Smooth muscle cell of the brain vasculature (primary cell): ENCODE data around the gene IL24.

Source experiments
- DNase-seq: peaks from one replicate; pipeline ENCODE4 v3.0.0-alpha.2; 2012; ENCODE audit warnings: low read depth, low spot score

The IL24 gene

DNA sequence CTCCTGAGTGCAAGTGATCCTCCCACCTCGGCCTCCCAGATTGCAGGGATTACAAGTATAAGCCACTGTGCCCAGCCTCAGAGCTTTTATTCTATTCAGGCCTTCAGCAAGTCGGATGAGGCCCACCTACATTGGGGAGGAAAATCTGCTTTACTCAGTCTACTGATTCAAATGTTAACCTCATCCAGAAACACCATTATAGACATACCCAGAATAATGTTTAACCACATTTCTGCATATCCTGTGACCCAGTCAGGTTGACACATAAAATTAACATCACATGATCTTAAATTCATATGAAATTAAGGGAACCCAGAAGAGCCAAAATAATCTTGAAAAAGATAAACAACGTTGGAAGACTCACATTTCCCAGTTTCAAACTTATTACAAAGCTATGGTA is 16.9 kb upstream of the IL24 start:
- DNase-seq: no peak

DNA sequence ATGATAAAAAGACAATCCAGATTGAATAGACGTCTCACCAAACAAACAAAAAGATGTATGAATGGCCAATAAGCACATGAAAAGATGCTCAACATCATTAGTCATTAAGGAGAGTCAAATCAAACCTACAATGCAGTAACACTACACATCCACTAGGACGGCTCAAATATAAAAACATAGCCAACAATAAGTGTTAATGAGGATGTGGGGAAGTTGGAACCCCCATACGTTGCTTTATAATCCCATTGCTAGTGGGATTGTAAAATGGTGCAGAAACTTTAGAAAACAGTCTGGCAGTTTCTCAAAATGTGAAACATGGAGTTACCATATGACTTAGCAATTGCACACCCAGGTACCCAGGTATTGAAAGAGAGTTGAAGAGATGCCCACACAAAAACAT is 14.7 kb upstream of the IL24 start:
- no peak for DNase-seq

DNA sequence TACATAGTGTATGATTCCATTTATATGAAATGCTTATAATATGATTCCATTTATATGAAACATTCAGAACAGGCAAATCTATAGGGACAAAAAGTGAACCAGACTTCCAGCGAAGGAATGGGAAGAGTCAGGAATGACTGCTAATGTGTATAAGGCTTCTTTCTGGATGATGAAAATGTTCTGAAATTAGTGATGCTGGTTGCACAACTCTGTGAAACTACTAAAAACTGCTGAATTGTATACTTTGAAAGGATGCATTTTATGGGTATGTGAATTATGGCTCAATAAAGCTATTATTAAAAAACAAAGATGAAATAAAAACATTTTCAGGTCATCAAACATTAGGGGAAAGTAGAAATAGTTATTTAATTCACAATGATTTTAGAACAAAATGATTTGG is 14.1 kb upstream of the IL24 start:
- no peak for DNase-seq

DNA sequence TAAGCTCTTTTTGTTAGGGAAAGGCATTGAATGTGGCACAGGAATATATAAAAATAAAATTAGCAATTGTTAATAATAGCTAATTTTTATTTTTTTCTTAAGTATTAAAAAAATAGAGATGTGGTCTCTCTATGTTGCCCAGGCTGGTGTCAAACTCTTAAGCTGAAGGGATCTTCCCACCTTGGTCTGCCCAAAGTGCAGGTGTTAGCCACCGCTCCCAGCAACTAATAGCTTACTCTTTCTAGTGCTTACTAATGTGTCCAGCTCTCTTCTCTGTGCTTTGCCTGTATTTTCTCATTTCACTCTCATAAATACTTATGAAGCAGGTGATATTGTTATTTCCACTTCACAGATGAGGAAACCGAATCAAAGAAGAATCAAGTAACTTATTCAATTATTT is 13.4 kb upstream of the IL24 start:
- DNase-seq: no peak

DNA sequence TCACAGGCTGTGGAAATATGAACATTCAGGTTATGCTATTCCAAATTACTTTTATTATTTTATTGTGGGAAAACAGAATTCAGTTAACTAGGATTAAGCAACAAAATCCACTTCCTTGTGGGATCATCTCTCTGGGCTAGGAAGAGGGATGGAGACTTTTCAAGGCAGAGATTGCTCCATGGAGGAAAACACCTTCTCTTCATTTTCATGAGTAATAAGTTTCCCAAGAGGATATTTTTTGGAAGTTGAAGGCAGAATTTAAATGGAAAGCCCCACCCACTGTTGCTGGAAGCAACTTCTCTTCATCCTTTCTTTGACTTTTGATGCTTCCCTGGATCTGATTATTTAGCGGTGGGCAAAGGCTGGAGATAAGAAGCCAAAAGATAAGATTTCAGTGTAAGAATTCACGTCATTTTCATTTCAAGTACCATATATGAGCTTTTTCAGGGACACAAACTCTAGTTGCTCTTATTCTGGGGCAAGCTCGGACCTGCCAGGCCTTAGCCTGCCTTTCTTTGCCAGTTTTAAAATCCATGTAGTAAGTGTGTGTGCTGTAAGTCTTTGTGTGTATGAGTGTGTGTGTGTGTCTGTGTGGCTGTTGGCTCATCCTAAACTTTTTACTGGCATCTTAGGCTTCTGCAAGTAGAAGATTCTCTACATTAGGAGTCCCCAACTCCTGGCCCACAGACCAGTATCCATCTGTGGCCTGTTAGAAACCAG is 11.7 kb upstream of the IL24 start:
- no peak for DNase-seq

DNA sequence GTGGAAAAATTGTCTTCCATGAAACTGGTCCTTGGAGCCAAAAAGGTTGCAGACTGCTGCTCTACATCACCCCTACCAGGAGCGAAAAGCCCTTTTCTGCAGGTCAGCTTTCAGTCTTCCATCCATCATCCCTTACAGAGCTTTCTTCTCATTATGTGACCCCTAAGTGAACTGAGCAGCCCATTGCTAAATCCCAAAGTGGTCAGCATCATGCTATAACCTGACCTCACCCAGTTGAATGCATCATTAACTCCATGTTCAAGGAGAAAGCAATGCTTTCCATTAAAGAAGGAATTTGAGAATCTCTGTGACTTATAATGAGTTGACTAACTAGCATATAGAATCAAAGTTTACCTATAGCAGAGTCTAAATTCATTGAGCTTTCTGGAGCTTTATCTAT is 10.4 kb upstream of the IL24 start:
- DNase-seq: no peak

DNA sequence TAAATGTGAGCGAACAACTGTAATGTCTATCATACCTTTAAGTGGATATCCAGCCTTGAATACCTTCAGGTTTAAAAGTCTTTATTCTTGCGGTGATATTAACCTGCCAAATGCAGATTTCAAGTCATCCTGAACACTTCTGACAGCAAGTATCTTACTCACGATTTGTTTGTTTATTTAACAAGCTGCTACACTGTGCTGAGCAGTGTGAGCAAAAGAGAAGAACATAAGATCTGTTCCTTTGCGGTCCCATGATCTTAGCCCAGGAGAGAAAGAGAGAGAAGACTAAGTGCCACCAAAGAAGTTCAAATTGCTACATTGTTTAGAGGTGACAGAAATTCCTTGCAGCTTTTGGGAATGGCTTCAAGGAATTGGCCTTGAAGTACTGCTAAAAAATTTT is 9.5 kb upstream of the IL24 start:
- DNase-seq: no peak

DNA sequence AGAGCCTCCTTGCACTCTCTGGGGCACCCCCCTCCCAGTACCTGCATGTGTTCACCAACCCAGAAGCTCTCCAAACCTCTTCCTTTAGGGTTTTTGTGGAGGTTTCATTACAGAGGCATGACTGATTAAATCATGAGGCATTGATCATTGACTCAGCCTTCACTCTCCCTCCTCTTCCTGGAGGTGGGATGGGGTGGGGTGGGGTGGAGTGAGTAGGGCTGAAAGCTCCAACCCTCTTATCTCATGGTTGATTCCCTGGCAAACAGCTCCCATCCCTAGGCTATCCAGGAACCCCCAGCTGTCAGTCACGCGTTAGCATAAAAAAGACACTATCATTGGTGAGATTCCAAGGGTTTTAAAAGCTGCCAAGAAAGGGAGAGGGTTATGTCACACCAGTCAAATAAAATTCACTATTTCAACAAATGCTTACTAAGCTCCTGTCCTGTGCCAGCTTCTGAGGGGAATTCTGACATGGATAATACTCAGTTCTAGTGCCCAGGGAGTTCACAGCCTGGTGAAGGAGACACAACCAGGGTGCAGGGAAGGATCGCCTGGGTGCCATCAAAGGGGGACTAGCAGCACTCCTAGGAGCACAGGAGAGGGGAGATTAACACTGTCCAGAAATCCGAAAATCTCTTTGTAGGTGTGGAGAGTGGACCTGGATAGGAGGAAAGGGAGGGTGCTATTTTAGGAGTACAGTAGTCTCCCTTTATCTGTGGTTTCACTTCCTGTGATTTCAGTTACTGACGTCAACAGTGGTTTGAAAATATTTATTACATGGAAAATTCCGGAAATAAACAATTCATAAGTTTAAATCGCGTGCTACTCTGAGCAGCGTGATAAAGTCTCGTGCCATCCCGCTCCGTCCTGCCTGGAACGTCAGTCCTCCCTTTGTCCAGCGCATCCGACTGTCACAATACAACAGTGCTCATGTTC is 6.8 kb upstream of the IL24 start:
- DNase-seq: no peak

DNA sequence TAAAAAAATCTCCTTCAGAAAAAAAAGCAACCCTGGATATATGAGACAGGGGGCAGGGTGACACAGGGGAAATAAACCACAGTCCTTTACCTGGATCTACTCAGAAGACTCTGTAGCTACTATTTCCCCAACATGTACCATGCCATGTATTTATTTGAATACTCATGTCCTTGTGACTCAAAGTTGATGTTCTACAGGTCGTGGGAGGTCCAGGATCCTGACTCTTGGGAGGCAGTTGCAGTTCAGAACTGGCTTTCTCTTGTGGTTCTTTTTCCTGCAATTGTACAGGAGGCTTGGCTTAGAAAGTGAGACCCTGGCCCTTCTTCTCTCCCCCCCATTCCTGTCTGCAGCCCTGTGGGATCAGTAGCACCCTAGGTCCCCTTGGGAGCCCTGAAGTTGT is 5.8 kb upstream of the IL24 start:
- DNase-seq: no peak

DNA sequence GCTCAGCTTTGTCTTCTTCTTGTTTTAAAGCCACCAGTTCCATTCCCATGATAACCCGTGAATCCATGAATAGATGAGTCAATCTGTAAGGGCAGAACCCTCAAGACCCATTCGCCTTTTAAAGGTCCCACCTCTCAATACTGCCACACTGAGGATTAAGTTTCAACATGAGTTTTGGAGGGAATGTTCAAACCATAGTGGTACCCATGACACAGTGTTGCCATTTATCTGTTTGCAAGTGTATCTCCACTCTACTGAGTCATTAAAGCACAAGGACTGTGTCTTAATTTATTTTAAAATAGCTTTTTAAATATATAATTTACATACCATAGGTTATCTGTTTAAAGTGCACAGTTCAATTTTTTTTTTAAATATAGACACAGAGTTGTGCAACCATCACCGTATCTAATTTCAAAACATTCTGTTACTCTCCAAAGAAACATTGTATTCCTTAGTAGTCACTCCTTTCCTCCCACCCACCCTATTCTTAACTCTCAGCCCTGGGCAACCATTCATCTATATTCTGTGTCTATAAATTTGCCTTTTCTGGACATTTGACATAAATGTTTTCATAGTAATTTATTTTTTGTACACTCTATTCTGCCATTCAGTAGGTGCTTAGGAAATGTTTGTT is 4.8 kb upstream of the IL24 start:
- DNase-seq: no peak

DNA sequence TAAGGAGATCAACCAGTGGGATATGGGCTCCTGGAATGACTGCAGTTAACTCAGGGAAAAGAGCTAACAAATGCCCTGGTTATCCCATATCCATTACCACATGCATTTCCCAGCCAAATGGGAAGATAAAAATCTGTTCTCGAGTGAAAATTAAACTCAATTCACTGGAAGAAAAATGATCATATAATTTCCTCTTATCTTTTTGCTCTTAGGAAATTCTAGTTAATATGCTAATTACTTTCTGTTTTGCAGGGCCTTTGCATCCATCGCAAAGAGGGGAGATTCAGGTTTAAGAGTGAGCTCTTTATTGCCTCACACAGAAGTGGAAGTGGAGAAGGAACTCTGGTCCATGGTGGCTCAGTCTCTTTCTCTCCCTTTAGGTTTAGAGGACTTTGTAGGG is 3.9 kb upstream of the IL24 start:
- DNase-seq: no peak

DNA sequence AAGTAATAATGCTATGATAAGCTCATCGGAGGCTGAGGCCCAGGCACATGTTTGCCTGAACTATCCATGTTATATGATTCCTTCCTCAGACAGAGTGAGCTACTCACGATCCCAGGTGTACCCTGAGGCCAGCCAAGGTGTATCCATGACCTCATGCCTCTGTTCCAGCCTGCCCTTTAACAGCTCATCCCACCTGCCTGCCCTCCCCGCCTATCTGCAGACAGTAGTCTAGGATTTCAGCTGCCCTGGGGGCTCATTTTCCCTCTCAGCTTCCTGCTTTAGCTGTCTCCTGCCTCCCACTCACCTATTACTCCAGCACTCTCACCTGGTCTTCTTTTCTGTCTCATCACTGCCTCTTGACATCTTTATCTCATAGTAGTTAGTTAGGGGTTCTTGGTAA is 1.9 kb upstream of the IL24 start:
- DNase-seq: no peak

DNA sequence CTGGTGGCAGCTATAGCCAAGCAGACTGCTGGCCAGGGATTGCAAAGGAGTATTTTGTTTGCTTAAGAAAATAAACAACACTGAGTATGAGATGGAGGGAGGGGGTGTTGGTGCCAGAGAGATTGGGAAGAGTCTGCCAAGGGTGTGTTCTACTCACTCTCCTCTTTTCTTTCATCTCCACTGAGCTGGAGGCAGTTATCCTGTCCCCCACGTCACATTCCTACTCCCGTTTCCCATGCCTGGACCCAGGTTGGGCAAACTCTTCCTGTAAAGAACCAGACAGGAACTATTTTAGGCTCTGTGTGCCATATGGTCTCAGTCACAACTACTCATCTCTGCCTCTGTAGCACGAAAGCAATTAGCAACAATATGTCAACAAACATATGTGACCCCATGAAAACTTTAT is 1.4 kb upstream of the IL24 start:
- DNase-seq: no peak

DNA sequence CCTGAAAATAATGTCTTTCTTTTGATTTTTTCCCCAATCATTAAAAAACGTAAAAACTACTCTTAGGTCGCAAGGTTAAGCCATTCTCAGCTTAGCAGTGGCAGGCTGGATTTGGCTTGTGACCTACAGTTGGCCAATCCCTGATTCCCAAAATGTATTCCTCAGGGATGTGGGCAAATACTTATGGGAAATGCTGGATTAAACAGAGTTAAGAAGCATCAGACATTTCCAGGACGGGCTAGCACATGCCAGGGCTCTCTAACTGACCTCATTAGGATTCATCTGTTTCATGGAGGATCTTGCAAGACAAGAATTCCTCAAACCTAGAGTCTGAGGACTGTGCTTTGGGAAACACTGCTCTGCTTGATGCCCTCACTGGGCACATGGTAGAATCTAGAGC is 982 bp upstream of the IL24 start:
- DNase-seq: no peak

DNA sequence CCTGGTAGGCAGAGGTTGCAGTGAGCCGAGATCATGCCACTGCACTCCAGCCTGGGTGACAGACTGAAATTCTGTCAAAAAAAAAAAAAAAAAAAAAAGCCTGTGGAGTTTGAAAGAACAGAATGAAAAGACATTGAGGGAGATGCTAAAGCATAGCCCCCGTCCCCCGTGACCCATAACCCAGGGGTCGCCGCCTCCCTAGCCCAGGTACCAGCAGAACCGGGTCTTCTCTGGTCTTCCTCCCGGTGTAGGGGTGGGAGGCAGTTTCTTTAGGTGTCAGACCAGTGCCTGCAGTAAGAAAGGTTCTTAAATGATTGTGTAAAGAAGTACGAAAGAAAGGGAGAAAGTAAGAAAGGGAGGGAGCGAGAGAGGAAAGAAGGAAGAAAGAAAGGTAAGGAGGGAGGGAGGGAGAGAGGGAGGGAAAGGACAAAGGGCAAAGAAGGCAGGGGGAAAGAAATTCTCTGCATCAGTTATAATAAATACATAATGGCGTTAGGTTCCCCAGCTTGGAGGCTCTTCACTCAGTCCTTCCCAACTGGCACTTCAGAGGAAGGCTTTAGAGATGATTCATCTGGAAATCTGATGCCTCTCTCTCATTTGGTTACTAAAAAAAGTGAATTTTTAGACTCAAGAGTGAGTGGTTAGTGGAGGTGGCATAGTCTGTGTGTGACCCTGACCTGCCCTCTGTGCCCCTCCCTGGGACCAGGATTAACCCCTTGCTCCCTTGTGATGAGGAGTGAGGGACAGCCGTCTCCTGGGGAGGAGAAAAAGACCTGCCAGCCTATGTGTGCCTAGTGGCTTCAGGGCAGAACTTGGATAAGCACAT is 1.1 kb downstream of the IL24 start:
- DNase-seq: no peak

DNA sequence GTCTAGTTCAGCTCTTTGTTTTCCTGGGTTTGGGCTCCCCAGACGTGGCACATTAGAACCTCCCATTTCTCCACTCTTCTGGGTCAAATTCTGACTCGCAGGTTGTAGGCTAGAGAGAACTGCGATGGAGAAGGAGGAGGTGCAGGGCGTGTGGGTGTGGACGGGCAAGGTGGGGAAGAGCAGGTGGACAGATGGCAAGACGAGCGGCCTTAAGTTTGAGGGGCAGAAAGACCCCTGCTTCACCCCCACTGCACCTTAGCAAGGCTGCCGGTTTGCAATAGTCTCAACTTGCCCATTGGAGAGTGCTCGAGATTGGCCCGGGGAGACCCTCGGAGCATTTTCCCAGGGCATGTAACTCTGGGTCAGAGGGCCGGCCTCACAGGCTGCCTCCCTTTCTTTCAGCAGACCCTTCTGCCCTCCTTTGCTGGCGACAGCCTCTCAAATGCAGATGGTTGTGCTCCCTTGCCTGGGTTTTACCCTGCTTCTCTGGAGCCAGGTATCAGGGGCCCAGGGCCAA is 1.7 kb downstream of the IL24 start:
- DNase-seq: no peak

DNA sequence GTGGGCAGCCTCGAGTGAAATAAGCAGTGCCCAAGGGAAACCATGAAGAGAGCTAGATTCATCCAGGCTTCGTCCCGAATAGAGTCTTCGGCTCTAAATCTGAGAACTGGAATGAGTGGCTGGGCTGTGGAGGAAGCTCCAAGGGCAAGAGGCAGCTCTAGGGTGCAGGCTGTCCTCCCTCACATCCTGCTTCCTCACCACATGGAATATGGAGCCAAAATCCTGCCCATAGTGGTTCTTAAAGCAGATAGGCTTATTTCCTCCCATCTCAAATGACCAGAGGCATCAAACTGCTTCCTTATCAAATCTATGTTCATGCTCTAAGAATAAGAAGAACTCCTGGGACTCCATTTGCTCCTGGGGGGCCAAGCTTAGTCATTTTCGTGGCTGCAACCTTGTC is 2.5 kb downstream of the IL24 start:
- DNase-seq: no peak

DNA sequence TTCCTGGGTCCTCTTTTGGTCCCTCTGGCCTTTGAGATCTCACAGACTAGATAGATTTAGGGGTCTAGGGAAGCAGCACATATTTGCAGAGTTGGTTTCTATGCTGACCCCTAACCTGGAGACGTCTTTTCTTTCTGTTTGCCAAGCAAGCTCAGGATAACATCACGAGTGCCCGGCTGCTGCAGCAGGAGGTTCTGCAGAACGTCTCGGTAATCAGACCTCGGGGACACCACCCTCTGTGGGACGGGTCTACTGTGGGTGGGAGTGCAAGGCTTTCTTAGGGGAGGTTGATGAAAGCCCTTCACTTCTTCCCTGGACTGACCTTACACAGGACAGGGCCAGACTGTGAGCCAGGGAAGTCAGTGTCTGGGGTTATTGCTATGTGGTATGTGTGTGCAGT is 2.9 kb downstream of the IL24 start:
- DNase-seq: no peak

DNA sequence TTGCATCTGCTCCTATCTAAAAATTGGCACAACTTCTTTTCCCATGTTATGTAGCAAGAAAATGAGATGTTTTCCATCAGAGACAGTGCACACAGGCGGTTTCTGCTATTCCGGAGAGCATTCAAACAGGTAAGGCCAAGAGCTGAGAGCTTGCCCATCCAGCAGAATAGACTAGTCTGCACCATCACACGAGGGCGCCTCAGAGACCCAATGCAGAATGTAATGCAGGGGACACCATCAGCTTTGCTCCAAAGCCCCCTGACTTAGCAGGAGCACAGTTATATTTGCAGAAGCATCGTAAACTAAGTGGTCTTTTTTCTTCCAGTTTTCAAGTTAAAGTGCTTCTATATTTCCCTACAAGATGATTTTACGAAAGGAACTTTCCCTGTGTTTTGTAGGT is 4.7 kb downstream of the IL24 start:
- DNase-seq: no peak

DNA sequence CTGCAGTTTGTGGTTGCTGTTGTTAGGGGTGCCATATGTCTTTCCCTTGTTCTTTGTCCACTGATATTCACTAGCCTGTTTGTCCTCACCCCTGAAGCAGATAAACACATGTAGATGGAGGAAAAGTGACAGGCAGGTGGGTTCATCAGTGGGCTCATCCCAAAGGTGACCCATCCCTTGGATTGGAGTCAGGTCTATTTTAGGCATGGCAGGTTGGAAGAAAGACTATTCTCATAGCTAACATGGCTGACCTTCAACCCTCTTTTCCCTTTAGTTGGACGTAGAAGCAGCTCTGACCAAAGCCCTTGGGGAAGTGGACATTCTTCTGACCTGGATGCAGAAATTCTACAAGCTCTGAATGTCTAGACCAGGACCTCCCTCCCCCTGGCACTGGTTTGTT is 5.5 kb downstream of the IL24 start:
- no peak for DNase-seq

DNA sequence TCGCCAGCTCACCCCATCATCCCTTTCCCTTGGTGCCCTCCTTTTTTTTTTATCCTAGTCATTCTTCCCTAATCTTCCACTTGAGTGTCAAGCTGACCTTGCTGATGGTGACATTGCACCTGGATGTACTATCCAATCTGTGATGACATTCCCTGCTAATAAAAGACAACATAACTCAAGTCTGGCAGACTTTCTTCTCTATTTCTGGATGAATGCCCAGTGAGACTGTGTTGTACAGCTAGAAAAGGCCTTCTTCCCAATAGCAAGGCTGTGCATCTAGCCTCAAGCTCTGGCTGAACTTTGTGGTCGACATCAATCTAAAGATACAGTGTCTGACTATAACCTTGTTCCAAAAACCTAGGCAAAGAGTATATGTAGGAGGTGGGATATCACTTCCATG is 6.4 kb downstream of the IL24 start:
- DNase-seq: no peak
